ENCODE measurements around the gene MAPK8. TPM values are rescaled to one million over a fixed set of nuclear protein-coding genes. Genes with fewer than 3 reads are reported as not detected.

The MAPK8 gene
- total and polyA plus RNA-seq, 2 of the 4 experiments (the other 2 are of a cell fraction), result 41.5 to 54.7 TPM

GRCh38 chr10:48322017-48322416 lies 15.5 kb downstream of the MAPK8 start:
- no peak overlapping the region for H3K23ac ChIP-seq (ENCODE audit: low read depth, low read length)
- H3K9me1 ChIP-seq (ENCODE audit: insufficient read depth, low read length), result peaks cover 8% of the 10 kb centered on the region; the same call in 1 of the 2 replicates
- no peak overlapping the region for H2BK120ac ChIP-seq (ENCODE audit: low read depth, low read length)
- in situ Hi-C loops (cut with MboI; ENCODE audit: low sequenced_read_pairs) (no loop called here), dilution Hi-C loops (cut with HindIII; ENCODE audit: low sequenced_read_pairs, unreplicated experiment) (no loop called here), intact Hi-C loops (cut with micrococcal nuclease) (no loop called here)
- WGBS, 2 experiments (ENCODE audit: extremely low coverage in 2 of 2, insufficient read length in 1 of 2), result no CpG with 5 or more reads among the region's 3 CpGs
- H2BK5ac ChIP-seq (ENCODE audit: low read depth, low read length, poor library complexity, severe bottlenecking), result no peak overlapping the region
- no peak for TF ChIP-seq NFE2L2 (IDR thresholded peaks at IDR 0.05; ENCODE audit: low read depth, low read length)
- no peak for TF ChIP-seq RFX5 (IDR thresholded peaks at IDR 0.05; ENCODE audit: low read depth, low read length)
- no peak for TF ChIP-seq RAD21 (IDR thresholded peaks at IDR 0.05; ENCODE audit: low read length)
- H2AK9ac ChIP-seq (replicated peaks; ENCODE audit: low read depth, low read length, poor library complexity), result no peak overlapping the region
- no peak overlapping the region for H3K4ac ChIP-seq (ENCODE audit: low read depth, low read length)
- H3K27me3 ChIP-seq (ENCODE audit: control insufficient read depth, insufficient read depth, low read length), result no peaks in the 10 kb centered on the region
- no peak overlapping the region for H3K4me2 ChIP-seq (ENCODE audit: low read depth, low read length)
- H2AFZ ChIP-seq (replicated peaks; ENCODE audit: low read length, poor library complexity), result no peak overlapping the region
- CTCF ChIA-PET, result interaction anchor here (0.6 kb wide), 2 partner anchors 39 to 173 kb away, joined by 3 read pairs; no protein-coding TSS in a partner anchor
- BruUV-seq (replicated peaks), result no TSS peak
- no peak overlapping the region for H3K4me3 ChIP-seq (ENCODE audit: insufficient read depth, low read depth, low read length)
- no peak overlapping the region for H3K18ac ChIP-seq (ENCODE audit: low read depth, low read length)
- POLR2A ChIA-PET (ENCODE audit: unreplicated experiment), result no interaction called here
- no peak overlapping the region for H3K56ac ChIP-seq (ENCODE audit: extremely low read depth, insufficient read depth, low read length)
- H3K36me3 ChIP-seq (ENCODE audit: control insufficient read depth, insufficient read depth, low read length), result peaks cover 5% of the 10 kb centered on the region; the same call in 1 of the 2 replicates
- H2AK5ac ChIP-seq (ENCODE audit: low read depth, low read length), result no peak overlapping the region
- H4K8ac ChIP-seq (ENCODE audit: low read depth in 2 of 2, low read length in 2 of 2), result no peak overlapping the region
- H4K5ac ChIP-seq (ENCODE audit: low read depth, low read length), result no peak overlapping the region
- H3K4me1 ChIP-seq (ENCODE audit: control insufficient read depth, insufficient read depth, low read length), result peaks cover 3% of the 10 kb centered on the region
- H3K27ac ChIP-seq (ENCODE audit: insufficient read depth, low read length), result no peak overlapping the region
- H2BK15ac ChIP-seq (ENCODE audit: low read depth, low read length), result no peak overlapping the region
- H4K91ac ChIP-seq (ENCODE audit: insufficient read depth, low read depth, low read length), result no peak overlapping the region
- no peaks in the 10 kb centered on the region for H3K9me3 ChIP-seq (ENCODE audit: control insufficient read depth, insufficient read depth, low read length)
- H2BK20ac ChIP-seq (ENCODE audit: low read depth, low read length), result no peak overlapping the region
- H3K79me1 ChIP-seq (ENCODE audit: low read depth in 1 of 2, low read length in 2 of 2), result peaks cover 28 to 71% of the 10 kb centered on the region in 2 experiments
- H3K14ac ChIP-seq (replicated peaks; ENCODE audit: low read depth, low read length), result no peak overlapping the region; the same call in 1 of the 2 replicates
- H3K9ac ChIP-seq (ENCODE audit: low read depth, low read length), result no peak overlapping the region
- DNase-seq (peak; percentile 11), ATAC-seq (ENCODE audit: low read depth) (0 out of 2 replicates have a peak, but pooled peaks have one; percentile 32)
- peaks cover 64% of the 10 kb centered on the region for H4K20me1 ChIP-seq (ENCODE audit: insufficient read depth, low read length)

Measured in IMR-90 (cell line).